DMS153 (cell line): Measurements from ENCODE around the gene WDR87.
"Not testable (repeated sequence)": the region's sequence is repeated elsewhere in the genome, so short reads cannot be mapped to it uniquely, and the experiment has no call there.

Source experiments
- DNase-seq: peaks from one replicate; lab custom pipeline; 2025; lab: John Stamatoyannopoulos, UW

Gene WDR87

DNA sequence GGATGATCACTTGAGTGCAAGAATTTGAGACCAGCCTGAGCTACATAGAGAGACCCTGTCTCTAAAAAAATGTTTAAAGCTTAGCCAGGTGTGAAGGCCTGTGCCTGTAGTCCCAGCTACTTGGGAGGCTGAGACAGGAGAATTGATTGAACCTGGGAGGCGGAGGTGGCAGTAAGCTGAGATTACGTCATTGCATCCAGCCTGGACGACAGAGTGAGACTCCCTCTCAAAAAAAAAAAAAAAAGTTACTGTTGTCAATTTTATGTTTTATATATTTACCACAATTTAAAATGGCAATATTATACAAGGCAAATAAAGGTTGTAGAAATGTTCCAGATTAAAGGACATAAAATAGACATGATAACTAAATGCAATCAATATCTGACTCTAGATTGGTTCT, 29.2 kb downstream of the WDR87 start:
- DNase-seq, result no peak

DNA sequence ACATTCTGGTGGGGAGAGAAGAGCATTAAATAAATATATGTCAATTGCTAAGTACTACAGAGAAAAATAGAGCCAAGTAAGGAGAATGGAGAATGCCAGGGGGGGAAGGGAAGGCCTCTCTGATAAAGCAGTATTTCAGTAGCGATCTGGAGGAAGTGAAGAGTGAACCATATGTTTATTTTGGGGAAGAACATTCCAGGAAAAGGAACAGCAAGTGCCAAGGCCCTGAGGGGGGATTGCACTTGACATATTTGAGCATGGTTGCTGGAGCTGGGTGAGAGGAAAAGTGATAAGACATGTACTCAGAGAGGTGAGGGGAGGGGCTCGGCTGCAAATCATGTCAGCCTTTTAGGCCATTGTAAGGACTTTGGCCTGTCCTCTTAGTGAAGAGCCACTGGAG, 30.4 kb downstream of the WDR87 start:
- no peak for DNase-seq

DNA sequence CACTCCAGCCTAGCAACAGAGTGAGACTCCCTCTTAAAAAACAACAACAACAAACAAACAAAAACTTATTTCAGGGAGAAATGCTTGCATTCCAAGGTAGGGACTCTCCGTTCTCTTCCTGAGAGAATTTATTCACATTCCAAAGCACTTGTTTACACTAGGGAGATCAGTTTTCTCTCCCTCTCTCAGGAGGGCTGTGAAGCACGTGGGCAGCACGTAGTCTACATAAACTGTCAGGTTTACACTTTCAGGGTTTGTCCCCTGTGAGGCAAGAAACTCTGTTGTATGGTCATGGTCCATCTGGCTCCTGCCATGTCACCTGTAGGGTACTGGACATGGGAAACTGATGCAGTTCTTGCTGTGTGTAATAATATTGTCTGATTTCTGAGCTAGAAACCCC, 31.6 kb downstream of the WDR87 start:
- DNase-seq, result no peak

DNA sequence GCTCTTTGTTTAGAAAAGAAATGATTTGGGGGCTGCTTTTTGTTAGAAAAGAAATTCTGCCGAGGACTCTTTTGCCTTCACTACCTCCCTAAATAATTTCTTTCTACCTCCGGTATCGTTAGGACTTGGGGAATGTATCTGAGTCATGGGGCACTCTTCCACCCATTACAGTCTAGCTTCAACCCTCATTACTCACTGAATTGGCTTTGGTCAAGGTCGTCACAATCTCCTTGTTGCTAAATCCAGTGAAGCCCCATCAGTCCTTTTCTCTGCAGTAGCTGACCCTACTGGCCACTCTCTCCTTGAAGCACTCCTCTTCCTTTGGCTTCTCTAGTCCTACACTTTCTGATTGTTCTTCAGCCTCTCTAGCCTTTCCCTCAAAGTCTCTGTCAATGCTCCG, 34.0 kb downstream of the WDR87 start:
- DNase-seq, result no peak

DNA sequence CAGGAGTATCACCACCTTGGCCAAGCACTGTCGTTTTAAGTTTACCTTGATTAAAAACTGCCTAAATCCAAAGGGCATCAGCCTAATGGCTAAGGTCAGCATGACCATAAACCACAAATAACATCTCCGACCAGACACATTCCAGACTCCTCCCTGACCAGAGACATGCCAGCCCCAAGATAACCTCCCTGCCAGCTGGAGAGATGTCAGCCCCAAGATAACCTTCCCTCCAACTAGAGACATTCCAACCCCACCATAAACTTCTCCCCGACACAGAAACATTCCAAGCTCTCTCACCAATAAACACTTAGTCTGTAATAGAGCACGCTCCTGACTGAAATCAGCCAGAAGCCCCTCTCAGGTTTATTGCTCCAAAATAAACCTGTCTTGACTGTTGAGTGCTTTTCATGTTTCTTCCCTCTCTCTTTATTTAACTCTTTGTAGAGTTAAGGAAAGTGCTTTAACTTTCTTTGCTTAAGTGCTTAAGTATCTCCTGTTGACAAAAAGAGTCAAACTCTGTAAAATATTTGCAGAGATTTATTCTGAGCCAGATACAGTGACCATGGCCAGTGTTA, 36.5 kb downstream of the WDR87 start:
- no peak for DNase-seq

DNA sequence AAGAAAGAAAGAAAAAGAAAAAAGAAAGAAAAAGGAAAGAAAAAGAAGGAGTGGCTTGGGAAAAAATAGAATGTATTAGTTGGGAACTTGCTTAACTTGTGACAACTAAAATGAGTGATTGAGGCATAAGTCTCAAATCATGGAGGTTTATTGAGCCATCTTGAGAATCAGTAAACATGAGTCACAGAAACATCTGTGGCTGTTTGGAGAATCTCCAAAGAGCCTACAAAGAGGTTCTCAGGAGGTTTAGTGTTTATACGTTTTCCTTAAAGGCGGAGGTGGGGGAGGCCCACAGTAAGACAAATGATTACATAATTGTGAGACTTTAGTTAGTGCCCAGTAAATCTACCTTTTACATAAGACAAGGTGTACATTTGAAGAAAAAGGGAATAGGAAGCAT, 38.6 kb downstream of the WDR87 start:
- DNase-seq, result no peak

DNA sequence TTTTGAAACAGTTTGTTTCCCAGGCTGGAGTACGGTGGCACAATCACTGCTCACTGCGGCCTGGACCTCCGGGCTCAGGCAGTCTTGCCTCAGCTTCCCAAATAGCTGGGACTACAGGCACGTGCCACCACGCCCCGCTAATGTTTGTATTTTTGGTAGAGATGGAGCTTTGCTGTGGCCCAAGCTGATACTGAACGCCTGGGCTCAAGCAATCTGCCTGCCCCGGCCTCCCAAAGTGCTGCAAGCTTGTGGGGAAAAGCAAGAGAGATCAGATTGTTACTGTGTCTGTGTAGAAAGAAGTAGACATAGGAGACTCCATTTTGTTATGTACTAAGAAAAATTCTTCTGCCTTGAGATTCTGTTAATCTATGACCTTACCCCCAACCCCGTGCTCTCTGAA, 40.5 kb downstream of the WDR87 start:
- not testable (repeated sequence) for DNase-seq

DNA sequence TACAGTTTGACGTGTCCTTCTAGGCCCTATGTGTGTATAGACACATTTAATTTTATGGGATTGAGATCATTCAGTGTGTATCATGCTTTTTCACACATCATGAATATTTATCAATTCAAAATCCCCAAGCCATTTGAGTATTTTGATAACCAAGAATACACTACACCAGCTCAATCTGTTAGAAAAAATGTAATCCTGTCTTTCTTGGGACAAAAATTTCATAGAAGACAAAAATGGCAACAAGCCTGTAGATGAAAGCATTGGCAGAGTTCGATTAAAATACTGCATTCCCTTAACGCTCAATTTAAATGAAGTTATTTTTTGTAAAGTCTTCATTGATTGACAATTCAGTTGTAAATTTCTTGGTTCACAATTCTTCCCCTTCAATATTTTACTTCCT, 41.9 kb downstream of the WDR87 start:
- no peak for DNase-seq

DNA sequence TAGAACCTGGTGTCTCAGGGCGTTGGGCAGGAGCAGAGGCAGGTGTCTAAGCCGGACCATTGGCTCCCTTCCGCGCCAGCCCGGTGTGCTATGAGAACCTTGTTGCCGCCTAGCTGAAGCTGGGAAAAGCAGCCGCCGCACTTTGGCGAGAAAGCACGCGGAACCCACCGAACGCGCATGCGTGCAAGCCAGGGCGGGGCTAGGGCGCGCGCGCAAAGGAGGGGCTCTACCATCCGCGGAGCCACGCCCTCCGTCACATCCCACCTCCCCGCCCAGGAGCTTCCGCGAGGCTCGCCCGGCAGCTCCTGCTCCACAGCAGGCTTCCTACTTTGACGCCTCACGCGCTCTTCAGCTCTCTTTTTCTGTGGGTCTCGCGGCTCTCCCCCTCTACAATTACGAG, 51.3 kb downstream of the WDR87 start:
- DNase-seq, result no peak

DNA sequence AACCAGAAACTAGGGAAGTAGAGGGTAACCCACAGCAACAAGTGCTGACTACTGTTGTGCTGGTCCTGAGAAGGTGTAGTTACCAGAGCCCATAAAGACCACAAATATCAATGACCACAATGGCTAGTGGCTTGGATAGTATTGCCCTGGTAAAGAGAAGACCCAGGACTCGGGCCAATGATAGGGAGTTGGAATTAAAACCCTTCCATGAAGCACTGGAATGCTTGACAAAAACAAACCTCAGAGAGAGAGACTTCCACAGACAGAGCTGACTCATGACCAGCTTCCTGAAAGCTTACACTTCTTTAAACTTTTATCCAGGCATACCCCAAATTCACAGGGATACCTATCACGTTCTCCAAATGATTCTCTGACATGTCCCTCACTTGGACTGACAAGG, 60.5 kb downstream of the WDR87 start:
- no peak for DNase-seq
